ENCODE measurements around the gene BAIAP3. TPM values are rescaled to one million over a fixed set of nuclear protein-coding genes. Genes with fewer than 3 reads are reported as not detected.

BAIAP3 gene
- total and polyA plus RNA-seq, 2 of the 8 experiments (the other 6 are each of a cell fraction or from before 2014, with no cell fraction given): 2.9 to 6.8 TPM

DNA sequence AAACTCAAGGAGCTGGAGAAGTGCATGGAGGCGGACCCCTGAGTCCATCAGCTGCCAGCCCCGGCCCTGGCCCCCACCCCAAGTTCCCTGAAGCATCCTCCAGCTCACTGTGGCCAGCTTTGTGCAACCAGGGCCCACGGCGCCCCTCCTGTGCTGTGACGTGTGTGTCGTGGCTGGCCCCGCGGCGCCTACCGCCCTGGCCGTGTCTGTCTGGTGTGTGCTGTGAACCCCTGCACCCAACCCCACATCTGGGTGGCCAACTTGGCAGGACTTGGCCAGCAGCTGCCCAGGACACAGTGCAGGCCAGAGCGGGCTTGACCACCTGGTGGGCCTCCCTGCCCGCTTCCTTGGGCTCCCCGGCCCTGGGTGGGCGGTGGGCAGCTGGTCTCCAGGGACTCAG lies 15.0 kb downstream of the BAIAP3 start:
- CTCF ChIA-PET (ENCODE audit: partially characterized antibody): interaction anchor here (7.1 to 11.1 kb wide), 2 partner anchors 12 to 17 kb away, joined by 43 to 52 read pairs; partner anchors contain the start of gene BAIAP3

More for the DNA sequence above, 15.0 kb downstream of the BAIAP3 start:
- no peak for TF ChIP-seq BCL11A (IDR thresholded peaks at IDR 0.05; ENCODE audit: low read depth in 2 of 2, low read length in 2 of 2)
- no peak for TF ChIP-seq ZNF274 (IDR thresholded peaks at IDR 0.05; ENCODE audit: borderline replicate concordance, extremely low read depth, low read length)
- H2BK5ac ChIP-seq (ENCODE audit: low read depth, low read length): no peak overlapping the region
- H3K79me1 ChIP-seq (ENCODE audit: low read depth, low read length): peaks cover 9% of the 10 kb centered on the region; the same call in 1 of the 2 replicates
- H3K27ac ChIP-seq (ENCODE audit: low read depth, low read length): no peak overlapping the region
- peaks cover 0 to 12% of the 10 kb centered on the region in 2 experiments for H4K20me1 ChIP-seq (replicated peaks in 1 of 2; ENCODE audit: control insufficient read depth in 1 of 2, insufficient read depth in 2 of 2, low read length in 2 of 2)
- no peak overlapping the region for H4K91ac ChIP-seq (replicated peaks; ENCODE audit: insufficient read length, low read length)
- no peak overlapping the region for H4K8ac ChIP-seq (ENCODE audit: extremely low read depth, insufficient read depth, low read length)
- no peak overlapping the region for H2BK120ac ChIP-seq (replicated peaks; ENCODE audit: low read depth, low read length)
- H2BK15ac ChIP-seq (ENCODE audit: low read length): no peak overlapping the region
- peaks cover 0 to 24% of the 10 kb centered on the region in 2 experiments; a peak in 2 of 4 replicates for H3K79me2 ChIP-seq (ENCODE audit: control insufficient read depth in 1 of 2, insufficient read depth in 2 of 2, low read length in 2 of 2)
- FAIRE-seq (no peak), DNase-seq (ENCODE audit: low read depth in 1 of 2, low spot score in 2 of 2) (no peak)
- no peak overlapping the region for H2AK5ac ChIP-seq (ENCODE audit: low read depth, low read length)
- H3K4me2 ChIP-seq (ENCODE audit: insufficient read depth in 1 of 2, low read depth in 2 of 2, low read length in 2 of 2): no peak overlapping the region
- no peak overlapping the region for H3K23ac ChIP-seq (ENCODE audit: insufficient read length)
- no peaks in the 10 kb centered on the region for H3K9me3 ChIP-seq (ENCODE audit: insufficient read depth in 2 of 2, low read depth in 1 of 2, low read length in 1 of 2)
- no peak overlapping the region for H3K4ac ChIP-seq (replicated peaks; ENCODE audit: insufficient read length, low read depth, low read length)
- H2AFZ ChIP-seq (ENCODE audit: low read length): no peak overlapping the region
- no peak overlapping the region for H3K4me3 ChIP-seq (ENCODE audit: extremely low read depth in 1 of 4, insufficient read depth in 2 of 4, low read depth in 3 of 4, low read length in 4 of 4)
- H3K56ac ChIP-seq (replicated peaks; ENCODE audit: insufficient read length, low read depth, low read length): no peak overlapping the region
- peaks cover 0 to 11% (median 4%) of the 10 kb centered on the region in 4 experiments; a peak in 5 of 7 replicates for H3K4me1 ChIP-seq (replicated peaks in 1 of 4; ENCODE audit: control insufficient read depth in 3 of 4, insufficient read depth in 4 of 4, low read length in 3 of 4)
- no peak overlapping the region for H2BK12ac ChIP-seq (ENCODE audit: low read depth, low read length)
- H3K9ac ChIP-seq (replicated peaks in 1 of 4; ENCODE audit: extremely low read depth in 1 of 4, low read depth in 3 of 4, low read length in 3 of 4): no peak overlapping the region
- H2BK20ac ChIP-seq (ENCODE audit: low read length): no peak overlapping the region
- H3K14ac ChIP-seq (ENCODE audit: insufficient read length): no peak overlapping the region
- H3K27me3 ChIP-seq (replicated peaks in 1 of 4; ENCODE audit: control insufficient read depth in 3 of 4, extremely low read depth in 1 of 4, insufficient read depth in 3 of 4, low read length in 3 of 4): no peaks in the 10 kb centered on the region; a peak in 2 of 7 replicates
- peaks cover 16% of the 10 kb centered on the region for H3K23me2 ChIP-seq (ENCODE audit: low read depth, low read length)
- POLR2A ChIA-PET (ENCODE audit: partially characterized antibody): interaction anchor here (0.8 to 3.0 kb wide), 4 partner anchors 13 to 395 kb away, joined by 3 to 19 read pairs (median 10); no protein-coding TSS in a partner anchor
- 97% methylated on average over 15 of the region's 15 CpGs; no CpG with 5 or more reads in 1 of the 2 experiments for WGBS, 2 experiments (ENCODE audit: extremely low coverage in 1 of 2, insufficient coverage in 1 of 2, insufficient read length in 1 of 2, insufficient replicate concordance in 2 of 2, low coverage in 1 of 2, low lambda C conversion rate in 2 of 2, missing lambda C conversion rate in 1 of 2)
- peaks cover 4 to 9% (median 5%) of the 10 kb centered on the region in 4 experiments; a peak in 4 of 8 replicates for H3K36me3 ChIP-seq (ENCODE audit: control insufficient read depth in 2 of 4, insufficient read depth in 4 of 4, low read length in 3 of 4)
- no peak overlapping the region for H3K18ac ChIP-seq (ENCODE audit: extremely low read depth, low read length)
- no peak overlapping the region for H4K5ac ChIP-seq (ENCODE audit: insufficient read length, low read depth, low read length)
